ENCODE data around the gene MRPS27. TPM values are rescaled to one million over a fixed set of nuclear protein-coding genes. Genes with fewer than 3 reads are reported as not detected.
A peak's percentile ranks its signal among the peaks of the same experiment; 100 is the strongest.
"Not testable (repeated sequence)": the region's sequence is repeated elsewhere in the genome, so short reads cannot be mapped to it uniquely, and the experiment has no call there.

MRPS27 gene
- total and polyA plus RNA-seq, 2 of the 13 experiments (the other 11 are each of a cell fraction or from before 2014, with no cell fraction given): 71.8 to 115 TPM

DNA sequence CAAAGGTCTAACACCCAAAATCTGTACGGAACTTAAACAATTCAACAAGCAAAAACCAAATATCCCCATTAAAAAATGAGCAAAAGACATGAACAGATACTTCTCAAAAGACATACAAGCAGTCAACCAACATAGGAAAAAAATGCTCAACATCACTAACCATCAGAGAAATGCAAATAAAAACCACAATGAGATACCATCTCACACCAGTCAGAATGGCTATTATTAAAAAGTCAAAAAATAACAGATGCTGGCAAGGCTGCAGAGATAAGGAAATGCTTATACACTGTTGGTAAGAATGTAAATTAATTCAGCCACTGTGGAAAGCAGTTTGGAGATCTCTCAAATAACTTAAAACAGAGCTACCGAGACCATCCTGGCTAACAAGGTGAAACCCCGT lies 21.9 kb downstream of the MRPS27 start:
- in situ Hi-C loops (cut with HindIII; ENCODE audit: extremely low pct_ligation_motif_present, low pct_unique_long_range_greater_than_20kb); H3K4me2 ChIP-seq (ENCODE audit: low read depth, low read length); DNase-seq (ENCODE audit: low spot score); intact Hi-C loops (cut with micrococcal nuclease; ENCODE audit: unreplicated experiment); H3K27ac ChIP-seq (ENCODE audit: extremely low read length, insufficient read depth, low read length); H2AFZ ChIP-seq (ENCODE audit: low read length); CTCF ChIA-PET (ENCODE audit: low intra/inter-chr PET ratio, low total read pairs); ATAC-seq; BruUV-seq (replicated peaks); H3K9ac ChIP-seq (ENCODE audit: insufficient read depth, low read depth, low read length); H3K9me3 ChIP-seq (ENCODE audit: low read length); H4K20me1 ChIP-seq (ENCODE audit: insufficient read depth, low read length); H3K27me3 ChIP-seq (ENCODE audit: control insufficient read depth in 1 of 2, insufficient read depth in 2 of 2, low read length in 2 of 2); H3K4me3 ChIP-seq (replicated peaks in 1 of 3; ENCODE audit: insufficient read depth in 1 of 3, low read depth in 2 of 3, low read length in 3 of 3): not testable (repeated sequence)
- POLR2A ChIA-PET: interaction anchor here (1.2 to 1.9 kb wide), 3 partner anchors 10 to 22 kb away, joined by 4 to 5 read pairs (median 5); partner anchors contain the start of genes MRPS27 and PTCD2
- WGBS (ENCODE audit: low lambda C conversion rate): 97% methylated on average over 3 of the region's 3 CpGs
- H3K4me1 ChIP-seq (ENCODE audit: insufficient read depth, low read length): peaks cover 59% of the 10 kb centered on the region
- FAIRE-seq: peak; percentile 18
- H3K36me3 ChIP-seq (replicated peaks in 1 of 2; ENCODE audit: control insufficient read depth in 1 of 2, insufficient read depth in 2 of 2, low read length in 2 of 2): peaks cover 0 to 10% of the 10 kb centered on the region in 2 experiments; a peak in 3 of 5 replicates
- peaks cover 66% of the 10 kb centered on the region for H3K79me2 ChIP-seq (ENCODE audit: insufficient read depth, low read length)

DNA sequence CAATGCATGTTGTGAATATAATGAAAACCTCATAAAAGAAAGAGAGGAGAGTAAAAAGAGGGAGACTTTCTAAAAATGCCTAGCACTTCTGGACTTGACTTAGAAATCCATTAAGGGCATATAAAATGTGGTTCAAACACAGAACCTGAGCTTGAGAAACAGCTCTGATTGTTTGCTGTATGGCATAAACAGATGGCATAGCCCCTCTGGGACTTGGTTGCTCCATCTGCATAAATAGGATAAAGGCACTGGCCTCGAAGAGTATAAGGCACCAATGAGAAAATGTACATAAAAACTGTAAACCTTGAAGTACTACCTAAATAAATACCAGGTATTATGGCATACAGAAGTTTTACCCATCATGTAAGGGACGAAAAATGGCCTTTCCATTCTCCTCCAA lies 23.8 kb downstream of the MRPS27 start:
- in situ Hi-C loops (cut with HindIII; ENCODE audit: extremely low pct_ligation_motif_present, low pct_unique_long_range_greater_than_20kb) (no loop called here), intact Hi-C loops (cut with micrococcal nuclease; ENCODE audit: unreplicated experiment) (no loop called here)
- no peaks in the 10 kb centered on the region for H3K9me3 ChIP-seq (ENCODE audit: low read length)
- no peaks in the 10 kb centered on the region for H4K20me1 ChIP-seq (ENCODE audit: insufficient read depth, low read length)
- H2AFZ ChIP-seq (ENCODE audit: low read length): no peak overlapping the region
- TF ChIP-seq, protein P1, sequence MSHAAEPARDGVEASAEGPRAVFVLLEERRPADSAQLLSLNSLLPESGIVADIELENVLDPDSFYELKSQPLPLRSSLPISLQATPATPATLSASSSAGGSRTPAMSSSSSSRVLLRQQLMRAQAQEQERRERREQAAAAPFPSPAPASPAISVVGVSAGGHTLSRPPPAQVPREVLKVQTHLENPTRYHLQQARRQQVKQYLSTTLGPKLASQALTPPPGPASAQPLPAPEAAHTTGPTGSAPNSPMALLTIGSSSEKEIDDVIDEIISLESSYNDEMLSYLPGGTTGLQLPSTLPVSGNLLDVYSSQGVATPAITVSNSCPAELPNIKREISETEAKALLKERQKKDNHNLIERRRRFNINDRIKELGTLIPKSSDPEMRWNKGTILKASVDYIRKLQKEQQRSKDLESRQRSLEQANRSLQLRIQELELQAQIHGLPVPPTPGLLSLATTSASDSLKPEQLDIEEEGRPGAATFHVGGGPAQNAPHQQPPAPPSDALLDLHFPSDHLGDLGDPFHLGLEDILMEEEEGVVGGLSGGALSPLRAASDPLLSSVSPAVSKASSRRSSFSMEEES (CRISPR knock-in tag; IDR thresholded peaks at IDR 0.05): no peak
- TF ChIP-seq ZSCAN21 (CRISPR knock-in tag; IDR thresholded peaks at IDR 0.05; ENCODE audit: borderline replicate concordance) (no peak), PAX8 (CRISPR knock-in tag; IDR thresholded peaks at IDR 0.05; ENCODE audit: borderline replicate concordance) (no peak), HCFC1 (IDR thresholded peaks at IDR 0.05; ENCODE audit: low read depth, low read length) (no peak), DNMT1 (CRISPR knock-in tag; IDR thresholded peaks at IDR 0.05) (no peak)
- DNase-seq (ENCODE audit: low spot score) (no peak), FAIRE-seq (peak; percentile 18), ATAC-seq (no peak)
- peaks cover 0 to 5% of the 10 kb centered on the region in 2 experiments; a peak in 2 of 5 replicates for H3K36me3 ChIP-seq (replicated peaks in 1 of 2; ENCODE audit: control insufficient read depth in 1 of 2, insufficient read depth in 2 of 2, low read length in 2 of 2)
- WGBS (ENCODE audit: low lambda C conversion rate): 86% methylated on average over 2 of the region's 2 CpGs
- ChIA-PET CTCF (ENCODE audit: low intra/inter-chr PET ratio, low total read pairs) (no interaction called here), POLR2A (interaction anchor here (1.8 to 1.9 kb wide), 2 partner anchors 11 to 12 kb away, joined by 5 to 7 read pairs; no protein-coding TSS in a partner anchor)
- TSS peak; percentile 98 for BruUV-seq (replicated peaks)
- peaks cover 49% of the 10 kb centered on the region for H3K79me2 ChIP-seq (ENCODE audit: insufficient read depth, low read length)
- H3K4me2 ChIP-seq (ENCODE audit: low read depth, low read length): peak overlapping the region; percentile 46; the same call in 1 of the 2 replicates
- H3K27ac ChIP-seq (ENCODE audit: extremely low read length, insufficient read depth, low read length): peak overlapping the region; percentile 83
- H3K4me3 ChIP-seq (replicated peaks in 1 of 3; ENCODE audit: insufficient read depth in 1 of 3, low read depth in 2 of 3, low read length in 3 of 3): no peak overlapping the region
- H3K4me1 ChIP-seq (ENCODE audit: insufficient read depth, low read length): peaks cover 70% of the 10 kb centered on the region
- H3K27me3 ChIP-seq (ENCODE audit: control insufficient read depth in 1 of 2, insufficient read depth in 2 of 2, low read length in 2 of 2): no peaks in the 10 kb centered on the region
- H3K9ac ChIP-seq (ENCODE audit: insufficient read depth, low read depth, low read length): peak overlapping the region; percentile 44; the same call in 1 of the 2 replicates

Data from HepG2 (cell line).